ENCODE results near the gene XPO6.

DNA sequence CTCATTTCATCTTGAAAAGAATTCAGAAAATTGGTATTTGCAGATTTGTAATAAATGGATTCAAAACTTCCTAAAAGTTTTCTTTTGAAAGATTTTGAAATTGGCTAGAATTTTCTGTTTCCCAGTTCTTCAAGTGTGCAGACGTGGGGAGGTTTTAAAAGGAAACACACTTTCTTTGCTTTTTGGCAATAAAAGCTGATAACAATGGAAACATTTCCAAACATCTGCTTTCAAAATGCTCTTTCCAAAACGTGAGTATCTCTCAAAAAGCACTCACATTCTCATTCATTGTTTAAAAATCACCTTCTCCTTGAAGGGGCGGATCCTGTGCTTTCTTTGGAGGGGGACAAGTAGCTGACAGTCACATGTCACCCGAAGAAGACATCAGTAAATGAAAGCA, 139.7 kb downstream of the XPO6 start:
- TF ChIP-seq POLR2A (IDR thresholded peaks at IDR 0.05), result no peak
- TF ChIP-seq, protein P1, sequence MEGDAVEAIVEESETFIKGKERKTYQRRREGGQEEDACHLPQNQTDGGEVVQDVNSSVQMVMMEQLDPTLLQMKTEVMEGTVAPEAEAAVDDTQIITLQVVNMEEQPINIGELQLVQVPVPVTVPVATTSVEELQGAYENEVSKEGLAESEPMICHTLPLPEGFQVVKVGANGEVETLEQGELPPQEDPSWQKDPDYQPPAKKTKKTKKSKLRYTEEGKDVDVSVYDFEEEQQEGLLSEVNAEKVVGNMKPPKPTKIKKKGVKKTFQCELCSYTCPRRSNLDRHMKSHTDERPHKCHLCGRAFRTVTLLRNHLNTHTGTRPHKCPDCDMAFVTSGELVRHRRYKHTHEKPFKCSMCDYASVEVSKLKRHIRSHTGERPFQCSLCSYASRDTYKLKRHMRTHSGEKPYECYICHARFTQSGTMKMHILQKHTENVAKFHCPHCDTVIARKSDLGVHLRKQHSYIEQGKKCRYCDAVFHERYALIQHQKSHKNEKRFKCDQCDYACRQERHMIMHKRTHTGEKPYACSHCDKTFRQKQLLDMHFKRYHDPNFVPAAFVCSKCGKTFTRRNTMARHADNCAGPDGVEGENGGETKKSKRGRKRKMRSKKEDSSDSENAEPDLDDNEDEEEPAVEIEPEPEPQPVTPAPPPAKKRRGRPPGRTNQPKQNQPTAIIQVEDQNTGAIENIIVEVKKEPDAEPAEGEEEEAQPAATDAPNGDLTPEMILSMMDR (IDR thresholded peaks at IDR 0.05), result no peak
